Neural cell (in vitro differentiated cells): ENCODE data around the gene MAMSTR. TPM values are rescaled to one million over a fixed set of nuclear protein-coding genes. Genes with fewer than 3 reads are reported as not detected.

Source experiments
- H2AFZ ChIP-seq: fragments of 200-600, 300-800 bp; sonication (generic), shearing (Covaris generic); 2 replicates; pipeline ENCODE4 v1.6.0; 2014; ENCODE audit warnings: low read depth, mild to moderate bottlenecking, antibody characterized with exemption, low read length, moderate library complexity
- H3F3A ChIP-seq: fragments of 200-600 bp; shearing (Covaris generic); 2 replicates; pipeline ENCODE4 v1.6.1; 2016; ENCODE audit warnings: mild to moderate bottlenecking, moderate library complexity, mixed read lengths, antibody characterized with exemption, low read length; ENCODE audit not compliant: insufficient read depth, poor library complexity, severe bottlenecking
- H3K27ac ChIP-seq: fragments of 200-600, 300-800 bp; sonication (generic), shearing (Covaris generic); 2 replicates; pipeline ENCODE4 v1.5.1; 2014; ENCODE audit warnings: mild to moderate bottlenecking, low read length, moderate library complexity
- H3K27me3 ChIP-seq: fragments of 300-800, 200-600 bp; sonication (generic), shearing (Covaris generic); 2 replicates; pipeline ENCODE4 v1.6.0; 2014; ENCODE audit warnings: mild to moderate bottlenecking, low read depth, low read length, moderate library complexity; ENCODE audit not compliant: insufficient read depth
- H3K36me3 ChIP-seq: fragments of 300-800, 200-600 bp; sonication (generic), shearing (Covaris generic); 2 replicates; pipeline ENCODE4 v1.5.1; 2014; ENCODE audit warnings: mild to moderate bottlenecking, antibody characterized with exemption, low read length, moderate library complexity; ENCODE audit not compliant: insufficient read depth
- H3K4me2 ChIP-seq: fragments of 300-800, 200-600 bp; sonication (generic), shearing (Covaris generic); 2 replicates; pipeline ENCODE4 v1.6.0; 2014; ENCODE audit warnings: mild to moderate bottlenecking, low read length
- H3K4me3 ChIP-seq: fragments of 300-800, 200-600 bp; sonication (generic), shearing (Covaris generic); 2 replicates; pipeline ENCODE4 v1.5.1; 2014; ENCODE audit warnings: mild to moderate bottlenecking, low read length, moderate library complexity
- H3K79me2 ChIP-seq: fragments of 200-600 bp; shearing (Covaris generic); replicated peaks from 2 replicates; pipeline ENCODE4 v1.6.0; 2014; ENCODE audit warnings: mild to moderate bottlenecking, low read length, moderate library complexity; ENCODE audit not compliant: insufficient read depth
- H3K9ac ChIP-seq: fragments of 300-800, 200-600 bp; sonication (generic), shearing (Covaris generic); 2 replicates; pipeline ENCODE4 v1.6.1; 2016; ENCODE audit warnings: mild to moderate bottlenecking, low read length, mixed read lengths
- H3K9me2 ChIP-seq: fragments of 200-600 bp; shearing (Covaris generic); 2 replicates; pipeline ENCODE4 v1.6.1; 2016; ENCODE audit warnings: mild to moderate bottlenecking, low read length, mixed read lengths; ENCODE audit not compliant: insufficient read depth
- H3K9me3 ChIP-seq: fragments of 200-600, 300-800 bp; sonication (generic), shearing (Covaris generic); 2 replicates; pipeline ENCODE4 v1.6.1; 2016; ENCODE audit warnings: mild to moderate bottlenecking, mixed run types, low read length, moderate library complexity, mixed read lengths
- H4K20me1 ChIP-seq: fragments of 200-600 bp; shearing (Covaris generic); 2 replicates; pipeline ENCODE4 v1.6.1; 2016; ENCODE audit warnings: mild to moderate bottlenecking, mixed run types; ENCODE audit not compliant: insufficient read depth
- CTCF ChIP-seq: fragments of 450-650 bp; IDR thresholded peaks from 2 replicates; pipeline ENCODE4 v1.5.1; 2014; ENCODE audit warnings: antibody characterized with exemption, mild to moderate bottlenecking, moderate library complexity; ENCODE audit not compliant: poor library complexity, severe bottlenecking
- EP300 ChIP-seq: fragments of 450-650 bp; conservative IDR thresholded peaks from 2 replicates; pipeline ENCODE4 v1.6.1; 2014; ENCODE audit warnings: antibody characterized with exemption, mild to moderate bottlenecking, moderate library complexity; ENCODE audit not compliant: poor library complexity, severe bottlenecking
- EZH2 ChIP-seq: fragments of 200-600, 300-800 bp; shearing (Covaris generic), sonication (generic); IDR thresholded peaks from 2 replicates; pipeline ENCODE4 v1.6.1; 2014; ENCODE audit warnings: antibody characterized with exemption, low read length, borderline replicate concordance, mild to moderate bottlenecking; ENCODE audit not compliant: insufficient read depth, poor library complexity, severe bottlenecking
- MXI1 ChIP-seq: fragments of 450-650 bp; conservative IDR thresholded peaks from 2 replicates; pipeline ENCODE4 v1.6.1; 2014; ENCODE audit warnings: antibody characterized with exemption, mild to moderate bottlenecking; ENCODE audit not compliant: poor library complexity, severe bottlenecking
- POLR2AphosphoS5 ChIP-seq: IDR thresholded peaks from 2 replicates; pipeline ENCODE4 v1.6.1; 2012
- RAD21 ChIP-seq: fragments of 450-650 bp; conservative IDR thresholded peaks from 2 replicates; pipeline ENCODE4 v1.6.1; 2014; ENCODE audit warnings: antibody characterized with exemption, mild to moderate bottlenecking, moderate library complexity
- REST ChIP-seq: IDR thresholded peaks from 2 replicates; pipeline ENCODE4 v1.6.1; 2012; ENCODE audit warnings: borderline replicate concordance
- SMC3 ChIP-seq: fragments of 450-650 bp; conservative IDR thresholded peaks from 2 replicates; pipeline ENCODE4 v1.6.1; 2014; ENCODE audit warnings: antibody characterized with exemption, mild to moderate bottlenecking, moderate library complexity; ENCODE audit not compliant: poor library complexity
- TAF1 ChIP-seq: IDR thresholded peaks from 2 replicates; pipeline ENCODE4 v1.6.1; 2012; ENCODE audit warnings: low read depth
- polyA plus RNA-seq: library from polyadenylated mRNA; depleted of rRNA; stranded (reverse); fragments of >200 nt; gene quantifications from 2 replicates; pipeline ENCODE4 v1.2.3, GENCODE V29; 2014

Gene MAMSTR
- polyA plus RNA-seq, 1 donor from 2014 or later, result 0.36 TPM

- H3K4me2 ChIP-seq, result no peak overlapping the region
- H3K79me2 ChIP-seq, result no peaks in the 10 kb centered on the region
- no peaks in the 10 kb centered on the region for H3K9me3 ChIP-seq
- H3K27me3 ChIP-seq, result peaks cover 25% of the 10 kb centered on the region
- no peak overlapping the region for H3K9ac ChIP-seq
- peak overlapping the region; percentile 65 for H3K4me3 ChIP-seq
- no peaks in the 10 kb centered on the region for H4K20me1 ChIP-seq
- H3K27ac ChIP-seq, result no peak overlapping the region
- no peak overlapping the region for H2AFZ ChIP-seq
- TF ChIP-seq CTCF (no peak), SMC3 (no peak), POLR2AphosphoS5 (no peak), MXI1 (no peak), REST (no peak), RAD21 (no peak)
- H3K36me3 ChIP-seq, result no peaks in the 10 kb centered on the region
- H3F3A ChIP-seq, result no peaks in the 10 kb centered on the region
- H3K9me2 ChIP-seq, result no peaks in the 10 kb centered on the region
Measured at GRCh38 chr19:48751845-48752495, 32.4 kb upstream of the MAMSTR start.

- no peaks in the 10 kb centered on the region for H3K36me3 ChIP-seq
- H3K27me3 ChIP-seq, result peaks cover 25% of the 10 kb centered on the region
- H3F3A ChIP-seq, result no peaks in the 10 kb centered on the region
- no peak overlapping the region for H3K4me2 ChIP-seq
- no peak overlapping the region for H2AFZ ChIP-seq
- H3K79me2 ChIP-seq, result no peaks in the 10 kb centered on the region
- H3K9me2 ChIP-seq, result no peaks in the 10 kb centered on the region
- H3K27ac ChIP-seq, result no peak overlapping the region
- H3K4me3 ChIP-seq, result no peak overlapping the region
- no peaks in the 10 kb centered on the region for H4K20me1 ChIP-seq
- no peaks in the 10 kb centered on the region for H3K9me3 ChIP-seq
- no peak for TF ChIP-seq EZH2
- no peak for TF ChIP-seq REST
- TF ChIP-seq CTCF, result no peak
- TF ChIP-seq RAD21, result no peak
- TF ChIP-seq MXI1, result no peak
- no peak for TF ChIP-seq EP300
- no peak for TF ChIP-seq SMC3
- TF ChIP-seq TAF1, result no peak
- no peak for TF ChIP-seq POLR2AphosphoS5
- no peak overlapping the region for H3K9ac ChIP-seq
Measured at GRCh38 chr19:48750771-48751504, 31.4 kb upstream of the MAMSTR start.
